GM18517 (cell line): Measurements from ENCODE around the gene ALOX5.

Source experiments
- ATAC-seq: cut with Tn5 transposase; IDR thresholded peaks from one replicate; pipeline ENCODE4 v1.9.1; 2021; ENCODE audit warnings: mild to moderate bottlenecking, moderate library complexity; ENCODE audit not compliant: unreplicated experiment

ALOX5 gene

GRCh38 chr10:45422866-45423659 lies 49.0 kb downstream of the ALOX5 start:
- no peak for ATAC-seq

- ATAC-seq: no peak
Measured at GRCh38 chr10:45423976-45424499, 50.0 kb downstream of the ALOX5 start.

- no peak for ATAC-seq
Measured at GRCh38 chr10:45424668-45425404, 50.8 kb downstream of the ALOX5 start.

GRCh38 chr10:45425621-45426563 lies 51.9 kb downstream of the ALOX5 start:
- no peak for ATAC-seq

GRCh38 chr10:45427262-45427969 lies 53.4 kb downstream of the ALOX5 start:
- no peak for ATAC-seq

GRCh38 chr10:45427970-45428366 lies 54.0 kb downstream of the ALOX5 start:
- ATAC-seq: no peak

GRCh38 chr10:45428611-45429510 lies 54.8 kb downstream of the ALOX5 start:
- no peak for ATAC-seq

GRCh38 chr10:45429790-45430189 lies 55.8 kb downstream of the ALOX5 start:
- no peak for ATAC-seq

- no peak for ATAC-seq
Measured at GRCh38 chr10:45432113-45432512, 58.1 kb downstream of the ALOX5 start.

GRCh38 chr10:45432700-45433472 lies 58.9 kb downstream of the ALOX5 start:
- ATAC-seq: no peak

- peak; percentile 86 for ATAC-seq
Measured at GRCh38 chr10:45433716-45434469, 59.9 kb downstream of the ALOX5 start.

- ATAC-seq: no peak
Measured at GRCh38 chr10:45437587-45438465, 63.8 kb downstream of the ALOX5 start.

- no peak for ATAC-seq
Measured at GRCh38 chr10:45438466-45439090, 64.6 kb downstream of the ALOX5 start.

- no peak for ATAC-seq
Measured at GRCh38 chr10:45439365-45439764, 65.3 kb downstream of the ALOX5 start.

GRCh38 chr10:45439873-45440272 lies 65.9 kb downstream of the ALOX5 start:
- ATAC-seq: no peak

GRCh38 chr10:45440511-45441062 lies 66.6 kb downstream of the ALOX5 start:
- no peak for ATAC-seq
